HepG2 (cell line): Measurements from ENCODE around the gene SRRM3. TPM values are rescaled to one million over a fixed set of nuclear protein-coding genes. Genes with fewer than 3 reads are reported as not detected.

Experiments used
- ATAC-seq: fragments of 200-7000 bp; cut with Tn5 transposase; 3 replicates; pipeline ENCODE4 v1.9.1; 2020; ENCODE audit warnings: mild to moderate bottlenecking, moderate library complexity
- BruUV-seq: library from RNA; stranded (reverse); fragments of 400-500 nt; replicated peaks from 2 replicates; lab custom pipeline; 2021; lab: Mats Ljungman, UMichigan
- CTCF ChIA-PET: fragments of 300-600 bp; formaldehyde crosslinking; extraction: SDS; loops from one replicate; lab custom pipeline; 2021; ENCODE audit warnings: low total read pairs, inconsistent platforms, low intra/inter-chr PET ratio; lab: Yijun Ruan, JAX
- POLR2A ChIA-PET: fragments of 350-600 bp; sonication (Branson Sonifier 250); formaldehyde crosslinking; loops from one replicate; lab custom pipeline; 2020; ENCODE audit warnings: antibody characterized with exemption, inconsistent platforms; lab: Yijun Ruan, JAX
- DNase-seq: peaks from one replicate; pipeline ENCODE4 v3.0.0-alpha.2; 2015; ENCODE audit warnings: low spot score
- FAIRE-seq: peaks from 3 replicates; lab custom pipeline; 2011; peaks lifted over from hg19 to GRCh38; lab: Jason Lieb, UNC
- H2AFZ ChIP-seq: one replicate; pipeline ENCODE4 v1.6.1; 2011; ENCODE audit warnings: low read length, inconsistent platforms
- H3K27ac ChIP-seq: fragments of 300-600 bp; 3 replicates; pipeline ENCODE4 v1.8.0; 2011; ENCODE audit warnings: mixed run types, mild to moderate bottlenecking, mixed read lengths, low read length, inconsistent platforms; ENCODE audit not compliant: insufficient read depth; ENCODE audit errors: extremely low read length
- H3K27me3 ChIP-seq, 2 experiments: fragments of 200-600 bp in 1 of 2; 2 replicates in 1 of 2; 3 replicates in 1 of 2; pipeline versions ENCODE4 v1.6.0 to v1.8.0; 2011; ENCODE audit warnings: low read length in 2 of 2, mild to moderate bottlenecking in 2 of 2, moderate library complexity in 2 of 2, inconsistent platforms in 1 of 2; ENCODE audit not compliant: insufficient read depth in 2 of 2, control insufficient read depth in 1 of 2
- H3K36me3 ChIP-seq, 2 experiments: fragments of 200-600 bp in 1 of 2; replicated peaks in 1 of 2; 2 replicates in 1 of 2; 3 replicates in 1 of 2; pipeline versions ENCODE4 v1.5.1 to v1.8.0; 2011; ENCODE audit warnings: low read length in 2 of 2, inconsistent platforms in 1 of 2; ENCODE audit not compliant: insufficient read depth in 2 of 2, control insufficient read depth in 1 of 2
- H3K4me1 ChIP-seq: 2 replicates; pipeline ENCODE4 v1.5.1; 2012; ENCODE audit warnings: low read length, inconsistent platforms; ENCODE audit not compliant: insufficient read depth
- H3K4me2 ChIP-seq: 2 replicates; pipeline ENCODE4 v1.6.0; 2011; ENCODE audit warnings: low read depth, low read length, inconsistent platforms
- H3K4me3 ChIP-seq, 3 experiments: fragments of 200-600 bp in 1 of 3; sonication (generic), shearing (Covaris generic) in 1 of 3; replicated peaks in 1 of 3; 2 replicates each; pipeline ENCODE4 v1.5.1; 2011 to 2016; ENCODE audit warnings: low read length in 3 of 3, inconsistent platforms in 2 of 3, low read depth in 2 of 3, mild to moderate bottlenecking in 2 of 3, control low read depth in 1 of 3, mixed read lengths in 1 of 3; ENCODE audit not compliant: insufficient read depth in 1 of 3
- H3K79me2 ChIP-seq: one replicate; pipeline ENCODE4 v1.6.1; 2011; ENCODE audit warnings: low read length, inconsistent platforms; ENCODE audit not compliant: insufficient read depth
- H3K9ac ChIP-seq: 2 replicates; pipeline ENCODE4 v1.6.0; 2011; ENCODE audit warnings: mild to moderate bottlenecking, low read depth, low read length, inconsistent platforms; ENCODE audit not compliant: insufficient read depth
- H3K9me3 ChIP-seq: 2 replicates; pipeline ENCODE4 v1.5.1; 2012; ENCODE audit warnings: mild to moderate bottlenecking, low read length
- H4K20me1 ChIP-seq: 2 replicates; pipeline ENCODE4 v1.6.0; 2011; ENCODE audit warnings: inconsistent platforms, mild to moderate bottlenecking, low read length, moderate library complexity; ENCODE audit not compliant: insufficient read depth
- GABPB1 ChIP-seq: IDR thresholded peaks from 2 replicates; pipeline ENCODE4 v1.6.1; 2016; ENCODE audit warnings: mild to moderate bottlenecking, missing genetic modification reagents, moderate library complexity, missing compliant biosample characterization
- HES4 ChIP-seq: sonication (generic); formaldehyde crosslinking; IDR thresholded peaks from 2 replicates; pipeline ENCODE4 v1.9.0; 2021; ENCODE audit warnings: mild to moderate bottlenecking, missing genetic modification reagents, borderline replicate concordance
- SMAD1 ChIP-seq: sonication (generic); formaldehyde crosslinking; IDR thresholded peaks from 2 replicates; pipeline ENCODE4 v1.4.0; 2020; ENCODE audit warnings: missing genetic modification reagents, low read depth, mild to moderate bottlenecking, borderline replicate concordance
- ZNF280B ChIP-seq: sonication (generic); formaldehyde crosslinking; IDR thresholded peaks from 2 replicates; pipeline ENCODE4 v1.5.0; 2020; ENCODE audit warnings: missing genetic modification reagents, mild to moderate bottlenecking, borderline replicate concordance
- ZSCAN21 ChIP-seq: sonication (generic); formaldehyde crosslinking; IDR thresholded peaks from 2 replicates; pipeline ENCODE4 v1.8.0; 2022; ENCODE audit warnings: mild to moderate bottlenecking, missing genetic modification reagents, moderate library complexity, borderline replicate concordance
- WGBS: methylation state at CpG from one replicate; pipeline ENCODE4 v1.1.6; 2017; ENCODE audit warnings: low lambda C conversion rate; 5-methylcytosine and 5-hydroxymethylcytosine counted together
- in situ Hi-C: cut with HindIII; loops from 2 replicates; pipeline ENCODE4 v1.10.0; 2017; ENCODE audit warnings: low pct_unique_long_range_greater_than_20kb; ENCODE audit not compliant: extremely low pct_ligation_motif_present
- intact Hi-C: fragments of 100-400 bp; cut with micrococcal nuclease; formaldehyde crosslinking; loops from one replicate; pipeline ENCODE4 v1.10.0; 2022; ENCODE audit not compliant: unreplicated experiment
- polyA plus RNA-seq, 8 experiments: library from polyadenylated mRNA; depleted of rRNA in 3 of 8; stranded (reverse) in 7 of 8; unstranded in 1 of 8; fragments of >200 nt; fragmentation: Illumina TruSeq in 4 of 8; extraction: Trizol in 4 of 8; gene quantifications; 2 replicates each; pipeline versions ENCODE4 v1.2.1 to v1.2.3, GENCODE V29; 2011 to 2016; ENCODE audit warnings: low read depth in 4 of 8, missing spikeins in 1 of 8, mixed read lengths in 1 of 8; ENCODE audit not compliant: insufficient read depth in 1 of 8
- total RNA-seq, 5 experiments: library from RNA; depleted of rRNA; stranded (reverse); fragments of >200 nt; fragmentation: Illumina TruSeq; extraction: Trizol; gene quantifications; 2 replicates each; pipeline ENCODE4 v1.2.3, GENCODE V29; 2016; ENCODE audit warnings: low read depth in 1 of 5

Gene SRRM3
- total and polyA plus RNA-seq, 2 of the 13 experiments (the other 11 are each of a cell fraction or from before 2014, with no cell fraction given): 0.13 to 0.54 TPM

- peak; percentile 23; the same call in 1 of the 2 replicates for TF ChIP-seq GABPB1
- TF ChIP-seq, all 625 proteins: peak for 10
Measured at GRCh38 chr7:76260171-76260703, 58.5 kb downstream of the SRRM3 start (continued).

- intact Hi-C loops: no loop called here
- H3K4me1 ChIP-seq: peaks cover 44% of the 10 kb centered on the region
- POLR2A ChIA-PET: no interaction called here
- H3K9me3 ChIP-seq: no peaks in the 10 kb centered on the region
- no peaks in the 10 kb centered on the region for H3K79me2 ChIP-seq
- WGBS: 56% methylated on average over 3 of the region's 11 CpGs
- in situ Hi-C loops: loop anchor here (5.0 kb wide), 2 partner anchors 34 to 84 kb away; no protein-coding TSS in a partner anchor
- peak overlapping the region; percentile 56 for H3K4me2 ChIP-seq
- ATAC-seq: no peak
- no peaks in the 10 kb centered on the region for H3K36me3 ChIP-seq
- H3K4me3 ChIP-seq: peak overlapping the region in 1 of 3 experiments; percentile 17; a peak in 1 of 6 replicates
- no TSS peak for BruUV-seq
- no peaks in the 10 kb centered on the region; a peak in 1 of 5 replicates for H3K27me3 ChIP-seq
- DNase-seq: no peak
- TF ChIP-seq SMAD1 (CRISPR knock-in tag) (no peak), ZSCAN21 (CRISPR knock-in tag) (no peak), HES4 (no peak), ZNF280B (no peak)
- TF ChIP-seq, all 625 proteins: peak for 0
- CTCF ChIA-PET: interaction anchor here (5.3 kb wide), 1 partner anchor 83 kb away, joined by 63 read pairs; no protein-coding TSS in a partner anchor
- Histone ChIP-seq H3K27ac (no peak overlapping the region), H2AFZ (no peak overlapping the region), H3K9ac (no peak overlapping the region), H4K20me1 (no peaks in the 10 kb centered on the region)
- FAIRE-seq: no peak
Measured at GRCh38 chr7:76261329-76261728, 59.6 kb downstream of the SRRM3 start.
